ENCODE data around the gene UBQLN4.
"Not testable (repeated sequence)": the region's sequence is repeated elsewhere in the genome, so short reads cannot be mapped to it uniquely, and the experiment has no call there.

Gene UBQLN4

DNA sequence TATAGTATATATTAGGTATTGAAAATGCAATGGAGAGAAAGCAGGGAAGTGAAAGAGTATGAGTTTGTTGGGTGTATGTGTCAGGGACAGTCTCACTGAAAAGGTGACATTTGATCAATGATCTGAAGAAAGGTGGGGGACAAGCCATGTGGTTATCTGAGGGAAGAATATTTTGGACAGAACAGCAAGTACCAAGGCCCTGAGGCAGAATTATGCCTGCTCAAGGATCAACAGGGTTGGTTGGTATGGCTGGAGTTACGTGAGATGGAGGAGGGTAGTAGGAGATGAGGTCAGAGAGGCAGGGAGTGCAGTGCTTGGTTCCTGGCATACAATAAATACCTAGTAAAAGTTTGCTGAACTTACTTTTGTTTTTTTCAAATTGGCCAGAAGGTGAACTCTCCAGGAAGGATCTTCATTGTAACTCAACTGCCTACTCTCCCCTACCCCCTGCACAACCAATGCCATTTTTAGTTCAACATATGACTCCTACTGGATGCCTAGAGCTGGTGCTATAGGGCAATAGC lies 2.8 kb upstream of the UBQLN4 start:
- DNase-seq: no peak

DNA sequence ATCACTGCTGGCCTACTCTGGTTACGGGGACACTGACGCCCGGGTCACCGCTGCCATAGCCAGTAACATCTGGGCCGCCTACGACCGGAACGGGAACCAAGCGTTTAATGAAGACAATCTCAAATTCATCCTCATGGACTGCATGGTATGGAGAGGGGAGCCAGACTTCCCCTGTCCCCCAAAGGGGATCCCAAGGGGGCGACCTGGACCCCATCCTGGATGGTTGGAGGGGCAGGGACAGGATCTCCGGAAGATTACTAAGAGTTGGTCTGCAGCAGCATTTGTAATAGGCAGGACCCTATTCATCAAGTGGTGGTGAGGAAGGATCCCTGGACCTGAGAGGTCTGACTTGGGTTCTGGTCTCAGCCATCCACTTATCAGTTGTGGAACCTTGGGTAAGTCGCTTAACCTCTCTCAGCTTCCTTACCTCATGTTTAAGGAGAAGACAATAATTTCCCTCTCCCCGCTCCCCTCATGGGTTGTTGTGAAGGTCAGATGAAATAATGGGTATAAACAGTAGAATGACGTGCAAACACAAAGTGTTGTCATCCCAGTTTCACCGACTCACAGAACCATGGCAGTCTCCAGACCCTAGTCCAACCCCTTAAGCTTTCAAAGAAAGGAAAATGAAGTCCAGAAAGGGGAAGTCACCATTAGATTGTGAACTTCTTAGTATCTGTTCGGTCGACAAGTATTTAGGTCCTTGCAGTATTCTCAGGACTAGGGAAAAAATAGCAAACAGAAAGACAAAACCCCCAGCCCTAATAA lies 1.9 kb upstream of the UBQLN4 start:
- no peak for DNase-seq

- DNase-seq: peak; percentile 99
Observed at GRCh38 chr1:156054500-156055280, 1.1 kb upstream of the UBQLN4 start, which contains the start of gene LAMTOR2. Gene LAMTOR2, plus strand, starts transcription at chr1:156054782. Its CDS starts 108 bp downstream, at chr1:156054890.

GRCh38 chr1:156052862-156053767 lies 483 bp downstream of the UBQLN4 start:
- DNase-seq: peak; percentile 53 to 73

GRCh38 chr1:156051011-156051725 lies 2.4 kb downstream of the UBQLN4 start:
- no peak for DNase-seq

DNA sequence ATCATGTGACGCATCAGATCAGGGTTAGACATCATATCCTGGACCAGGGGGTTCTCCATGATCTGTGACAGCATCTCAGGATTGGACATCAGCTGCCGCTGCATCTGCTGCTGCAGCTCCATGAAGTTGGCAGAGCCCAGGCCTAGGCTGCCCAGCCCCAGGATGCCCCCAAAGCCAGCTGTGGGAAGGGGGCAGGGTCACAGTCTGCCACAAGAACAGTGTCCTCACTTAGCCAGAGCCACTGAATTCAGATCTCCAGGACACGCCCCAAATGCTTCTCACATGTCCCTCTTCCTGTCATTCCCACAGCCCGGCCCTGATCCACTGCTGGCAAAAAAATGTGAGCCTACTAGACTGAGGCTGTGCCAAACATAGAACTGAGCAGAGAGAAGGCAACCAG lies 3.2 kb downstream of the UBQLN4 start:
- DNase-seq: no peak

DNA sequence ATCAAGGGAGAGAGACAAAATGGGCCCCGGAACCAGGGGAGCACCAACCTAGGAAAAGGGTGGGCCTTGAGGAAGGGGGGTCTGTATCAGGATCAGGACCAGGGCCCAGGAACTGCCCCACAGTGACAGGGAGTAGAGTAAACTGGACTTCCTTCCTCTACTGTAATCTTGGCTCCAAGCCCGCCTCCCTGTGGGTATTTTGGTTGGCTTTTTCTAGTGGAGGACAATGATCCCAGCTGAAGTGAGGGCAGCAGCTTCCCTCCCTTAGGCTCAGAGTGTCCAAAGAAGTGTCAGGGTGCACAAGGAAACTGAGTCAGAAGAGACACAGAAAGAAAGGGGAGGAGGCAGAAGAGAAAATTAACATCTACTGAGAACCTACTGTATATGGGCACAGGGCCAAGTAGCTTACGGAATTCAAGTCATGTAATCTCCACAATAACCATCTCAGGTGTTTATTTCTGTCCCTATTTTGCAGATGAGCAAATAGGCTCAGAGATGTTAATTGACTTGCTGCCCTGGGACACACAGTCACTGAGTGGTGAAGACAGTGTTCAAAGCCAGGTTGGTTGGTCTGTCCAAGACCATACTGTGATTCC lies 4.8 kb downstream of the UBQLN4 start:
- no peak for DNase-seq

DNA sequence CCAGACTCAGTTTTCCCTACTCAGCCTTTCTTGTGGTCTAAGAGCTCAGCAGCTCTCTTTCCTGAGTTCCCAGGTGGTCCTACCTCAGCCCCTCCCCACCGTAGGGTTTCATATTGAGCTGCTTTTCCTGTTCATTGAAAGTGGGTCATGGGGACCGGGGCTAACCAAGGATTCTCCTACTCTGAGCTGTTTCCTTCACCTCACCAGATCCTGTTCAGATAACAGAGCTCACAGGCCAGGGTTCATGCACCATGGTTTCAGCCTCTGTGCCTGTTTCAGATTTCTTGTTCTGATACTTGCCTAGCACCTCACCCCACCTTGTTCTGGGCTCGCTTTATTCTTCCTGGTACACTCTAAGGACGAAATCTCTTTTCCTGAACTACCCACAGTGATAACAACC lies 8.5 kb downstream of the UBQLN4 start:
- no peak for DNase-seq

DNA sequence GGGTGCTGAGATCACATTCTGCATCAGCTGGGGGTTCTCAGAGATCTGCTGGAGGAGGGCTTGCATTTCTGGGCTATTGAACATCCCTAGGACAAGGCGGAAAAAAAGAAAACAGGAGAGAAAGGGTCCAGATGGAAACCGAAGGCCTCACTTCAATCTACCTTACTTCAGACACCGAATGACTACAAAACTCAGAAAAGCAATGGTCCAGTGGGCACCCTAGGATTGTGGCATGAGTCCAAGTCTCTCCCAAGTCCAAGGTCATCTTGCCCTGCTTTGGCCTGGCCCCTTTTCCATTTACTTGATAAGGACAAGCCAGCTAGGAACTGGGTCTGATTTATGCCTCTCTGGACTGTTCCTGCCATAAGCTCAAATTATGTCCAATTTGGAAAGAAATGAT lies 10.8 kb downstream of the UBQLN4 start:
- no peak for DNase-seq

DNA sequence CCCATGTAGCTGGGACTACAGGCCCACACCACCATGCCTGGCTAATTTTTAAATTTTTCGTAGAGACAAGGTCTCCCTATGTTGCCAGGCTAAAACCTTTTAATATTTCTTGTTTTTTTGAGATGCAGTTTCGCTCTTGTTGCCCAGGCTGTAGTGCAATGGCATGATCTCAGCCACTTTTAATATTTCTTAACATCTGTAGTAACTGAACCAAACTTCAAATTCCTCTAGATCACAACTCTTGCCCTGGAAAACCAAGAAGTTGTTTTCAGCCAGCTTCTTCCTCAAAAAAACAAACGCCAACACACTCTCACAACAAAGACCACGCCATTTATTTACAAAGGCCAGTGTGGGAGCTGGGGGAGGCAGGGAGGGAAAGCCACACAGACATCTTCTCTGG lies 18.6 kb downstream of the UBQLN4 start:
- not testable (repeated sequence) for DNase-seq

DNA sequence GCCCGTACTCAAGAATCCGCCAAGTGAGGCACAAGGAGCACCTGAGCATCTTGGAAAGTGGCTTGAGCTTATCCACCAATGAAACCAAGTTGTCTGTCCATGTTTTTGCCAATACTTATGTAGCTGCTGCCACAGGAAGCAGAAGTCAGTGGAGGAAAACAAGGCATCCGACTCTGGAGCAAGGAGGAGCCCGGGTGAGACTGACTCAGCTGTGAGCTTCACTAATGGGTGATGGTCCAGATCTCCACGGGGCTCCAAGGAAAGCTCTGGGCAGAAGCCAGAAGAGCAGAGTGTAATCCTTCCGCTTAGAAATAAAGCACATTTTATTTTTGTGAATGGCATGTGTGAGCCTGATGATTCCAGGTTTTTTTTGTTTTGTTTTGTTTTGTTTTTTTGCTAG lies 20.6 kb downstream of the UBQLN4 start:
- DNase-seq: peak in 1 of 2 experiments; percentile 34

DNA sequence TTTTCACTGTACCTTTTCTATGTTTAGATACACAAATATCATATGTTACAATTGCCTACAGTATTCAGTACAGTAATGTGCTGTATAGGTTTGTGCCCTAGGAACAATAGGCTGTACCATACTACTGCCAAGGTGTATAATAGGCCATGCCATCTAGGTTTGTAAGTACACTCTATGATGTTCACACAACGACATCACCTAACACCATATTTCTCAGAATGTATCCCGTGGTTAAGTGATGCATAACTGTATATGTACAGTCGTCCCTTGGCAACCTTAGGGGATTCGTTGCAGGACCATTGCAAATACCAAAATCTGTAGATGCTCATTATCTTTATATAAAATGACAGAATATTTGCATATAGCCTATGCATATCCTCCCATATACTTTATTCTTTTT lies 27.0 kb downstream of the UBQLN4 start:
- no peak for DNase-seq

- DNase-seq: no peak
Observed at GRCh38 chr1:156025876-156026275, 27.7 kb downstream of the UBQLN4 start.

- DNase-seq: no peak
Observed at GRCh38 chr1:156024801-156025200, 28.8 kb downstream of the UBQLN4 start.

GRCh38 chr1:156021954-156022353 lies 31.6 kb downstream of the UBQLN4 start:
- no peak for DNase-seq

- no peak for DNase-seq
Observed at GRCh38 chr1:156021093-156021428, 32.5 kb downstream of the UBQLN4 start.

GRCh38 chr1:156020293-156021092 lies 33.1 kb downstream of the UBQLN4 start, which contains the start of gene SSR2:
Gene SSR2, minus strand, starts transcription at chr1:156020951. Its CDS starts 784 bp downstream, at chr1:156020167.
- DNase-seq: peak; percentile 94 to 96

- no peak for DNase-seq
Observed at GRCh38 chr1:156019946-156020292, 33.7 kb downstream of the UBQLN4 start.

- DNase-seq: no peak
Observed at GRCh38 chr1:156014829-156015228, 38.8 kb downstream of the UBQLN4 start.

GRCh38 chr1:156012051-156012817 lies 41.4 kb downstream of the UBQLN4 start:
- DNase-seq: no peak

Data from NCI-H446 (cell line).